GM12878 (cell line): ENCODE data around the gene GPR152. TPM values are rescaled to one million over a fixed set of nuclear protein-coding genes. Genes with fewer than 3 reads are reported as not detected.
"Not testable (repeated sequence)": the region's sequence is repeated elsewhere in the genome, so short reads cannot be mapped to it uniquely, and the experiment has no call there.

ENCODE experiments used
- ATAC-seq: fragments of 200-7000 bp; cut with Tn5 transposase; 3 replicates; pipeline ENCODE4 v1.9.1; 2020; ENCODE audit warnings: mild to moderate bottlenecking, moderate library complexity
- BruUV-seq: library from RNA; stranded (reverse); fragments of 400-500 nt; replicated peaks from 2 replicates; lab custom pipeline; 2021; lab: Mats Ljungman, UMichigan
- CTCF ChIA-PET: fragments of 300-600 bp; sonication (Branson Sonifier 250); formaldehyde crosslinking; extraction: SDS; loops from one replicate; lab custom pipeline; 2021; ENCODE audit warnings: inconsistent platforms; lab: Yijun Ruan, JAX
- POLR2A ChIA-PET: fragments of 350-600 bp; formaldehyde crosslinking; extraction: SDS; loops from one replicate; lab custom pipeline; 2021; ENCODE audit warnings: inconsistent platforms; lab: Charles Lee
- RAD21 ChIA-PET: fragments of 300-600 bp; sonication (Branson Sonifier 250); formaldehyde crosslinking; loops from one replicate; lab custom pipeline; 2023; ENCODE audit warnings: antibody characterized with exemption; ENCODE audit not compliant: unreplicated experiment; lab: Charles Lee
- SMC1A ChIA-PET: fragments of 300-600 bp; sonication (Branson Sonifier 250); formaldehyde crosslinking; loops from one replicate; lab custom pipeline; 2023; ENCODE audit not compliant: unreplicated experiment, uncharacterized antibody; lab: Charles Lee
- DNase-seq: peaks from one replicate; pipeline ENCODE4 v3.0.0-alpha.2; 2011; ENCODE audit warnings: low read depth, low spot score
- FAIRE-seq: peaks from 3 replicates; lab custom pipeline; 2011; peaks lifted over from hg19 to GRCh38; lab: Jason Lieb, UNC
- H2AFZ ChIP-seq: 2 replicates; pipeline ENCODE4 v1.6.0; 2011; ENCODE audit warnings: low read depth, low read length, control low read depth; ENCODE audit not compliant: control insufficient read depth
- H3K27ac ChIP-seq: 2 replicates; pipeline ENCODE4 v1.5.1; 2011; ENCODE audit warnings: control low read depth; ENCODE audit not compliant: control insufficient read depth, insufficient read depth
- H3K27me3 ChIP-seq, 2 experiments: replicated peaks in 1 of 2; 2 replicates each; pipeline versions ENCODE4 v1.6.0 to v1.6.1; 2011; ENCODE audit warnings: low read length in 1 of 2; ENCODE audit not compliant: control insufficient read depth in 2 of 2, insufficient read depth in 2 of 2
- H3K36me3 ChIP-seq, 2 experiments: 2 replicates each; pipeline ENCODE4 v1.5.1; 2011; ENCODE audit warnings: low read length in 1 of 2; ENCODE audit not compliant: control insufficient read depth in 2 of 2, insufficient read depth in 2 of 2
- H3K4me1 ChIP-seq: 2 replicates; pipeline ENCODE4 v1.6.1; 2011; ENCODE audit warnings: mild to moderate bottlenecking, low read length, moderate library complexity, mixed read lengths; ENCODE audit not compliant: control insufficient read depth, insufficient read depth
- H3K4me2 ChIP-seq: 2 replicates; pipeline ENCODE4 v1.6.0; 2011; ENCODE audit warnings: control low read depth; ENCODE audit not compliant: control insufficient read depth, insufficient read depth
- H3K4me3 ChIP-seq: fragments of 200-600 bp; sonication (generic); 2 replicates; pipeline ENCODE4 v1.5.1; 2016
- H3K79me2 ChIP-seq: 2 replicates; pipeline ENCODE4 v1.6.0; 2011; ENCODE audit warnings: low read length; ENCODE audit not compliant: control insufficient read depth, insufficient read depth
- H3K9ac ChIP-seq: 2 replicates; pipeline ENCODE4 v1.8.0; 2011; ENCODE audit warnings: low read length, control low read depth, mixed read lengths; ENCODE audit not compliant: control insufficient read depth, insufficient read depth
- H3K9me3 ChIP-seq: replicated peaks from 3 replicates; pipeline ENCODE4 v1.5.1; 2011; ENCODE audit warnings: mild to moderate bottlenecking, low read length; ENCODE audit not compliant: control insufficient read depth, insufficient read depth
- H4K20me1 ChIP-seq: 2 replicates; pipeline ENCODE4 v1.6.0; 2011; ENCODE audit not compliant: control insufficient read depth, insufficient read depth
- IKZF2 ChIP-seq, 2 experiments: fragments of 450-650 bp; IDR thresholded peaks; 2 replicates each; pipeline ENCODE4 v1.6.1; 2017; ENCODE audit warnings: mild to moderate bottlenecking in 2 of 2, moderate library complexity in 2 of 2
- MTA2 ChIP-seq: fragments of 450-650 bp; IDR thresholded peaks from 2 replicates; pipeline ENCODE4 v1.6.1; 2016; ENCODE audit warnings: low read depth, mild to moderate bottlenecking, moderate library complexity
- NBN ChIP-seq: fragments of 450-650 bp; IDR thresholded peaks from 2 replicates; pipeline ENCODE4 v1.6.1; 2016
- SKIL ChIP-seq: fragments of 450-650 bp; IDR thresholded peaks from 2 replicates; pipeline ENCODE4 v1.6.1; 2017; ENCODE audit warnings: mild to moderate bottlenecking, low read depth, inconsistent platforms; ENCODE audit not compliant: poor library complexity, severe bottlenecking
- SMAD1 ChIP-seq: fragments of 450-650 bp; IDR thresholded peaks from 2 replicates; pipeline ENCODE4 v1.6.1; 2018; ENCODE audit warnings: mild to moderate bottlenecking, low read depth; ENCODE audit not compliant: partially characterized antibody
- ZBTB40 ChIP-seq: fragments of 450-650 bp; IDR thresholded peaks from 2 replicates; pipeline ENCODE4 v1.6.1; 2016; ENCODE audit warnings: mild to moderate bottlenecking, moderate library complexity, borderline replicate concordance
- WGBS: methylation state at CpG from one replicate; pipeline ENCODE4 v1.1.6; 2016; ENCODE audit warnings: low lambda C conversion rate; ENCODE audit not compliant: insufficient replicate concordance, insufficient coverage; ENCODE audit errors: missing lambda C conversion rate; 5-methylcytosine and 5-hydroxymethylcytosine counted together
- in situ Hi-C: fragments of 300-500 bp; cut with MboI; formaldehyde crosslinking; loops from 9 replicates; pipeline ENCODE4 v1.14.3; 2018; ENCODE audit warnings: mixed read lengths
- intact Hi-C: fragments of 100-400 bp; cut with micrococcal nuclease; formaldehyde crosslinking; loops from one replicate; pipeline ENCODE4 v1.14.2; 2022; ENCODE audit not compliant: unreplicated experiment
- polyA plus RNA-seq, 11 experiments: library from polyadenylated mRNA; depleted of rRNA in 4 of 11; unstranded in 6 of 11; stranded (reverse) in 5 of 11; fragments of >200 nt; fragmentation: Nextera tagmentation in 4 of 11; fragmentation: Illumina TruSeq in 1 of 11; extraction: Ambion mirVana in 4 of 11; extraction: Trizol in 1 of 11; gene quantifications; 1 replicate in 1 of 11; 2 replicates in 10 of 11; pipeline versions ENCODE4 v1.2.1 to v1.2.3, GENCODE V29; 2011 to 2016; ENCODE audit warnings: inconsistent platforms in 2 of 11, missing spikeins in 2 of 11, low read depth in 1 of 11
- total RNA-seq, 4 experiments: library from RNA; depleted of rRNA in 3 of 4; stranded (reverse); fragments of >200 nt in 3 of 4; fragmentation: Illumina TruSeq in 1 of 4; extraction: Trizol in 1 of 4; gene quantifications; 2 replicates each; pipeline versions ENCODE4 v1.2.1 to v1.2.3, GENCODE V29; 2013 to 2021

The GPR152 gene
- total and polyA plus RNA-seq, 10 of the 15 experiments (the other 5 are each of a cell fraction or from before 2014, with no cell fraction given), result not detected

- ATAC-seq, H2AFZ ChIP-seq, H3K27me3 ChIP-seq, in situ Hi-C loops, DNase-seq, H3K9me3 ChIP-seq, FAIRE-seq, H4K20me1 ChIP-seq, BruUV-seq: not testable (repeated sequence)
- ChIA-PET SMC1A (interaction anchor here (1.1 to 5.7 kb wide), 8 partner anchors 10 to 83 kb away, joined by 4 to 46 read pairs (median 6); partner anchors contain the start of genes POLD4, PTPRCAP, RPS6KB2 and TMEM134), RAD21 (interaction anchor here (1.0 to 6.4 kb wide), 15 partner anchors 15 to 182 kb away, joined by 3 to 112 read pairs (median 4); partner anchors contain the start of genes AIP, CDK2AP2, CORO1B and GSTP1), POLR2A (interaction anchor here (0.6 to 7.3 kb wide), 17 partner anchors 9 to 163 kb away, joined by 3 to 112 read pairs (median 28); partner anchors contain the start of genes AIP, POLD4, PTPRCAP and RAD9A), CTCF (interaction anchor here (1.0 to 5.0 kb wide), 15 partner anchors 11 to 179 kb away, joined by 3 to 53 read pairs (median 7); partner anchors contain the start of genes AIP, PITPNM1, PTPRCAP and RAD9A)
- H3K79me2 ChIP-seq, result peaks cover 57% of the 10 kb centered on the region
- intact Hi-C loops, result loop anchor here (1.0 to 5.0 kb wide), 3 partner anchors 34 to 80 kb away; partner anchors contain the start of genes AIP and PTPRCAP
- H3K27ac ChIP-seq, result peak overlapping the region; percentile 99
- 79% methylated on average over 9 of the region's 9 CpGs for WGBS
- H3K4me2 ChIP-seq, result peak overlapping the region; percentile 69
- H3K4me3 ChIP-seq, result peak overlapping the region; percentile 82
- peaks cover 14 to 19% of the 10 kb centered on the region in 2 experiments for H3K36me3 ChIP-seq
- H3K9ac ChIP-seq, result peak overlapping the region; percentile 91; the same call in 1 of the 2 replicates
- H3K4me1 ChIP-seq, result peaks cover 58% of the 10 kb centered on the region
These were observed 49.4 kb downstream of the GPR152 start for GRCh38 chr11:67403085-67403484.

GRCh38 chr11:67402192-67402839 is 50.2 kb downstream of the GPR152 start:
- H3K79me2 ChIP-seq, result peaks cover 57% of the 10 kb centered on the region
- ATAC-seq, FAIRE-seq, DNase-seq, H3K27me3 ChIP-seq, H3K9me3 ChIP-seq, in situ Hi-C loops, H4K20me1 ChIP-seq: not testable (repeated sequence)
- ChIA-PET CTCF (interaction anchor here (0.6 to 5.0 kb wide), 27 partner anchors 10 to 186 kb away, joined by 3 to 53 read pairs (median 6); partner anchors contain the start of genes AIP, PITPNM1, PTPRCAP and RAD9A), RAD21 (interaction anchor here (0.9 to 6.4 kb wide), 28 partner anchors 10 to 226 kb away, joined by 3 to 112 read pairs (median 5); partner anchors contain the start of genes AIP, ANKRD13D, CORO1B and PITPNM1), SMC1A (interaction anchor here (0.6 to 5.7 kb wide), 15 partner anchors 10 to 147 kb away, joined by 3 to 46 read pairs (median 5); partner anchors contain the start of genes PITPNM1, POLD4, PTPRCAP and RAD9A), POLR2A (interaction anchor here (0.6 to 7.3 kb wide), 23 partner anchors 10 to 227 kb away, joined by 3 to 112 read pairs (median 10); partner anchors contain the start of genes AIP, CLCF1, CORO1B and NUDT8)
- peak overlapping the region; percentile 99 for H3K27ac ChIP-seq
- intact Hi-C loops, result loop anchor here (2.0 to 5.0 kb wide), 2 partner anchors 35 to 80 kb away; partner anchors contain the start of genes AIP and PTPRCAP
- TSS peak; percentile 81 for BruUV-seq
- WGBS, result 33% methylated on average over 19 of the region's 19 CpGs
- H3K4me1 ChIP-seq, result peaks cover 54% of the 10 kb centered on the region
- peak overlapping the region; percentile 80 for H3K9ac ChIP-seq
- H3K4me2 ChIP-seq, result peak overlapping the region; percentile 69
- H2AFZ ChIP-seq, result peak overlapping the region; percentile 79
- H3K36me3 ChIP-seq, result peaks cover 19 to 24% of the 10 kb centered on the region in 2 experiments
- H3K4me3 ChIP-seq, result peak overlapping the region; percentile 54; the same call in 1 of the 2 replicates
- TF ChIP-seq IKZF2 (IDR thresholded peaks at IDR 0.05), result peak; percentile 12 to 42; a peak in 1 of 4 replicates
- TF ChIP-seq NBN, result peak; percentile 46; the same call in 1 of the 2 replicates
- TF ChIP-seq ZBTB40, result 0 out of 2 replicates have a peak, but pooled peaks have one; percentile 26
- peak; percentile 35 for TF ChIP-seq SKIL
- TF ChIP-seq MTA2, result 0 out of 2 replicates have a peak, but pooled peaks have one; percentile 44
- peak; percentile 68 for TF ChIP-seq SMAD1
